ENCODE data around the gene INO80E. TPM values are rescaled to one million over a fixed set of nuclear protein-coding genes. Genes with fewer than 3 reads are reported as not detected.
"Not testable (repeated sequence)": the region's sequence is repeated elsewhere in the genome, so short reads cannot be mapped to it uniquely, and the experiment has no call there.

INO80E gene
- polyA plus RNA-seq, 5 donors: 45.5 to 70.9 (median 48.1) TPM

DNA sequence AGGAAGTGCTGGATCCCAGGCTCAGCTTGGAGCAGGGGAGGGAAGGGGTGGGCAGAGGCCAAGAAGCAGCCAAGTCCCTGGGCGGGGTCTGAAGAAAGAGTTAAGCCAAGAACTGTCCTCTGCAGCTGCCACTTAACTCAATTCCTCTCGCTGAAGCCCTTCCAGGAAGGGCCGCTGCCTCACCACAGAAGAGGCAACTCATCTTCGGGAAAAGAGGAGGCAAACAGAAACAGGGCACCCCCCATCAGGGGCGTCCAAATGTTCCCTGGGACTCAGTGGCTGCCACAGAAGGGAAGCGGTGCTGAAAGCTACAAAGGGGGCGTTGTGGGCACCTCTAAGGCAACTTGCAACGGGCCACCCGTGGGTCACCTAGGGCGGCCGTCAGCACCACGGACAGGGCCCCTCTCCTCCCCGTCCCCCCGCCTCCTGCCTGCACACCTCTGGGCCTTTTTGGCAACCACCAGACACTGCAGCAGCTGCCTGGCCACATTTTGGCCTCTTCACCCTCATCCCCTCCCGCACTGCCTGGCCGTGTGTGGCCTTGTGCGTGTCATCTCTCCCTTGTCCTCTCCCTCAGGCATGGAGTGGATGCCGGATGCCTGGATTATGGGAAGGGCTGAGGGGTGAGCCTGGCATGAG is 32.5 kb downstream of the INO80E start:
- peak in 1 of 2 donors; percentile 34 for DNase-seq

DNA sequence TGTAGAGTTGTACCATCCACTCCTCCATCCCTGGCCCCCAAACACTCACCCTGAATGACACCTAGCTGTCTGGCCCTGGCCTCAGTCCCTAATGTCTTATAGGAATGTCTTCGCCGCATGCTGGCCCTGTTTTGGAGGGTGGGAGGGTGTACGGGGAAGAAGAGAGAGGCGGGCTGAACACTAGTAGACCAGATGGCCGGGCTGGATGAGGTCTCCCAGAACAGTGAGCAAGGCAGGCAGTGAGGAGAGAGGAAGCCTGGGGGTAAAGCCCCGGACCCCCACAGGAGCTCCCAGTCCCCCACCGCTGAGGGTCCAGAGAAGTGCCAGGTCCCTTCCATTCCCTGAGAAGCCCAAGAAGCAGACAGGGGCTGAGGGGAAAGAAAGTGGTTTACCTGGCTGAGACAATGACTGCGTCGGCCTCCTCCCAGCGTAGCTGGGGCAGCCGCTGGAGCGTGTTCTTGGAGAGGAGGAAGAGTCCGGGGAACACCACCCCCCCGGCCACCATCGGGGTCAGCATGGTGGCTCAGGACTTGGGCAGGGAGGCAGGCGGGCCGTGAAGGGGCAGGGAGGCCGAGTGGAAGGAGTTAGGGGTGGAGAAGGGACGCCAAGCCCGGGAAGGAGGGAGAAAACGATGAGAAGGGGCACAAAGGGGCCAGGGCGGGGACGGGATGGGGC is 34.1 kb downstream of the INO80E start:
- DNase-seq: no peak

DNA sequence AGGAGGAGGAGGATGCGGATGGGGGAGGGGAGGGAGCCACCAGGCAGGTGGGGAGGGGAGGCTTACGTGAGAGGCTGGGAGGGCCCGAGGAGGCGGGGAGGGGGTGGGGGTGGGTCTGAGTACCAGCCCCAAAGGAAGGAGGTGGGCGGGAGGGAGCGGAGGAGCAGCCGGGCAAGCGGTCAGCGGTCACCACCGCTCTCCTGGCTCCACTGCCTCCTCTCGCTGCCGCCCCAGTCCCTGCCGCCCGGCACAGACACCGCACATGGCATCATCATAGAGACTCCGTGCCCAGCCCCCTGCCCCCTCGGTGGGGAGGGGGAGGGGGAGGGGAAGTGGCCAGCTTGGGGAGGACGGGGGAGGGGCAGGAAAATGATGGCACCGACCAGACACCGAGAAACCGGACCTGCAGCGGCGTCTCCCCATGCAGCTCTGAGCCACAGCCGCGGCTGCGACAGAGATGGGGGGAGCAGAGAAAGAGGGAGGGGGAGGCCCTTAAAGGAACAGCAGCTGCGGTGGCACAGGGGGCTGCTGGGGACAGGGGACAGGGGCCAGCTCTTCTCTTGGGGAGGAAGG is 34.9 kb downstream of the INO80E start, which contains the start of gene TLCD3B:
Gene TLCD3B (minus strand): TSS at position 431 of the 573 bp plus-strand sequence. CDS start 744 bp downstream, outside the sequence.
- no peak for DNase-seq

DNA sequence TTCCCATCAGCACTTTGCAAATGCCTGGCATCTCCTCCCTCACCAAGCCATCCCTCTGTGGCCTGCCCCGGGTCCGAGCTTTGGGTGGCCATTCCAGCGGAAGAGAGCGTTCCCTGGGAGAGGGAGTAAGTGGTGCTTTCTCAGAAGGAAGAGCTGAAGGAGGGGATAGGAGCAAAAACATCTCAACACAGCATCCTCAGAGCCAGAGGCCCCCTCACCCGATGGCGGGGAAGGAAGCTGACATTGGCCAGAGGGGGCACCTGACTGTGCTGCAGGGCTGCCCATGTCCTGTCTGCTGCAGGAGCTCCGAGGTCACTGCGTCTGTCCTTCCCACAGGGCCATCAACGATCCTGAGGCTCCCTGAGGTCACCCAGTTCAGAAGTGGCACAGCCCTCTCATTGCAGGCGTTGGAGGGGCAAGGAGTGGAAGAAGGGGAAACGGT is 35.5 kb downstream of the INO80E start:
- no peak for DNase-seq

DNA sequence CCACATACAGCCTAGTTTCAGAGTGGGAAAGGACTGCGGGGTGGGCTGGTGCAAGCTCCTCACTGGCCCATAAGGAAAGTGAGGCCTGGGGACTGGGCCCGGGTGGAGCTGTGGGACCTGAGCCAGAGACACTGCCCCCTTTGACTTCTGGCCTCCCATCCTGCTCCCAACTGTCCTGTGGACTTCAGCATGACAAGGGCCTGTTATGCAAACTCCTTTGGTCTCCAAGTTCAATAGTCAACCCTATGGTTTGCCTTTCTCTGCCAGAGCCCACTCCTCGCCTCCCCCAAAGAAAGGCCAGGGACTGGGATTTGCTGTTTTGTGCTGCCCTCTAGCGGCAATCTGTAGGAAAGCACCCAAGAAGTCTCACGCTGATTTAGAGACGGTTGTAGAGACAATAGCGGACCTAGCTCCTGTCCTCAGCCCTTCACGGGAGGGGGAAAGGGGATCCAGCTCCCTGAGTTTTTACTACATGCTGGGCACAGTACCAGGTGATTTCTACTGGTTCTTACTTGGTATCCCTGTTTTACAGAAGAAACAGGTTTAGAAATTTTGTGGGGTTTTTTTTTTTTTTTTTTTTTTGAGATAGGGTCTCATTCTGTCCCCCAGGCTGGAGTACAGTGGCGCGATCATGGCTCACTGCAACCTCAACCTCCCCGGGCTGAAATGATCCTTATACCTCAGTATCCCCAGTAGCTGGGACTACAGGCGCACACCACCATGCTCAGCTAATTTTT is 36.2 kb downstream of the INO80E start:
- DNase-seq: no peak

DNA sequence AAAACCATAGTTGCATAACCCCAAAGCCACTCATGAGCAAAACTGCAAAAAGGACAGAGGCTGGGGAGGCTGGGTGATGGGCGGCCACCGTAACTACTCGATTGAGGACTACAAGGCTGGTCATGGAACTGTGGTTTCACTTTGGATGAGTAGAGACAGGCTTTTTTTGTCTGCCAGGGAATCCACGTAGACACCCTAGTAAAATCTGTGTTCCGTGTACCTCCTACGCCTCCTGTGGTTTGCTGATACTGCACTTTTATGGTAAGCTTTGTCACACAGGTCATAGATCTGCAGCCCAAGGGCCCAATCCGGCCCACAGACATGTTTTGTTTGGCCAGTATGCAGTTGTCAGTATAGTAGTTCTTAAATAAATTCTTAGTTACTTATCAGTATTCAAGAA is 37.2 kb downstream of the INO80E start:
- DNase-seq: no peak

DNA sequence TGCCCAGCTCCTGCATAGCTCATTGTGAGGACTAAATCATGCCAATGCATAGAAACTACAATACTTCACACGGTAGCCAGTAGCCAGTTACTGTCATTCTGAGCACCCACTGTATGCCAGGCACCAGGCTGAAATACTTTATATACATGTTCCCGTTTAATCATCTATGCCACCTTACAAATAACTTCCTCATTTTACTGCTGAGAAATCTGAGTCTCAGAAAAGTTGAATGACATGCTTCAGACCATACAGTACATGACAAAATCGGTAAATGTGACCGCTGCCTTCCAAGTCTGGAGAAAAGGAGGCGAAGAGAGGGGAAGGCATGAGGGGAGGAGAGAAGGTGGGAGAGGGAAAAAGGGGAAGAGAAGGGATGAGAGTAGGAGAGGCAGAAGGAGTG is 44.2 kb downstream of the INO80E start:
- DNase-seq: no peak

DNA sequence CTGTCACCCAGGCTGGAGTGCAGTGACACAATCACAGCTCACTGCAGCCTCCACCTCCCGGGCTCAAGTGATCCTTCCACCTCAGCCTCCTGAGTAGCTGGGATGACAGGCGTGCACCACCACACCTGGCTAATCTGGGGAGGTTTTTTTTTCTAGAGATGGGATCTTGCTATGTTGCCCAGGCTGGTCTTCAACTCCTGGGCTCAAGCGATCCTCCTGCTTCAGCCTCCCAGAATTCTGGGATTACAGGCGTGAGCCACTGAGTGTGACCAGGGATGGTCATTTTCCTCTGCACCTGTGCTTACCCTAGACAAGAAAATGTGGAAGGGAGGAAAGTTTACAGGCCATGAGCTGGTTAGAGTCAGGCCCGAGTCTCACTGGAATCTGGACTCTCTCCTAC is 44.6 kb downstream of the INO80E start:
- DNase-seq: not testable (repeated sequence)

DNA sequence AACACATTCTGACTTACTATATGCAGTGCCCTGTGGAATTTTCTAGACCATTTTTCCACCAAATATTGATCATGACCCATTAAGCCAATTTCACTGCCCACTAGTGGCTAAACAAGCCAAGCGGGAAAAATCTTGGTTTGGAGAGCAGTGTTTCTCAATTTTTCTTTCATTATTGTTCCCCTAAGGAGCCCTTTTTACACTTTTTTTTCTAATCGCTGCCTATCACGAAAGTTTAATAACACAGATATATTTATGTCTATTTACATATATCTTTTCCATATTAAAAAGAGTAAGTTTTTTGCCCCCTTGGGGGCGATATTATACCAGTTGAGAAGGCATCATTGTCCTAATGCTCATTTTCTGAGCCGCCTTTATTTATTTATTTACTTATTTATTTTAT is 45.8 kb downstream of the INO80E start:
- DNase-seq: peak in 1 of 2 donors; percentile 30

DNA sequence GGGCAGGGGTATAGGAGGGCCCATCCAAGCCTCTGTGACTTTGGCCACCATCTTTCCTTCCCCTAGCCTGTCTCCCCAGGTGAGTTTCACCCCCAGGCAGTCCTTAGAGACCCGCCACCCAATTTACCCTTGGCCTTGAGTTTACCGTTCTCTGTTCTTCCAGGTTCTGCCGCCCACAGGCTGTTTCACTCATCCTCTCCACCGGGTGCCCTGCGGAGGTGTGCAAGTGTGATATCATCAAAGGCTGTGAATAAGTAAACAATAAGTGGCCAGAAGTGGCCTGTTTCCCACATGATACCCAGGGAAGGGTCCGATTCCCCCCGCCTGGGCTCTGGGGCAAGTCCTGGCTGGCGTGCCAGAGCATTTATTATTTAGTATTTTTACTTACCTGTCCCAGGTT is 50.1 kb downstream of the INO80E start:
- no peak for DNase-seq

DNA sequence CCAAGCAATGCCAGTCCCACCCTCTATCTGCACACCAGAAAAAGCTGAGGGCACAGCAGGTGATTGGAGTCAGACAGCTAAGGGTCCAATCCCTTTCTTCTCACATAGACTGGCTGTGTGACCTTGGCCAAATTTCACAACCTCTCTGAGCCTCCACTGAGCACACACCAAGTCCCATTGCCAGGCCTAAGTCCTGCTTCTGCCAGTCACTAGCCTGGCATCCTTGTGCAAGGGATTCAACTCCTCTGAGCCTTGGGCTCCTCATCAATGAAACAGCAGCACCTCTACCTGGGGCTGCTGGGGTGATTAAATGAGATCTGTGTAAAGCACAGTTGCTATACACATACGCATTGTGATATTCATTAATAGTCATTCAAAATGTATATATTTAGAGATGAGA is 50.5 kb downstream of the INO80E start:
- no peak for DNase-seq

DNA sequence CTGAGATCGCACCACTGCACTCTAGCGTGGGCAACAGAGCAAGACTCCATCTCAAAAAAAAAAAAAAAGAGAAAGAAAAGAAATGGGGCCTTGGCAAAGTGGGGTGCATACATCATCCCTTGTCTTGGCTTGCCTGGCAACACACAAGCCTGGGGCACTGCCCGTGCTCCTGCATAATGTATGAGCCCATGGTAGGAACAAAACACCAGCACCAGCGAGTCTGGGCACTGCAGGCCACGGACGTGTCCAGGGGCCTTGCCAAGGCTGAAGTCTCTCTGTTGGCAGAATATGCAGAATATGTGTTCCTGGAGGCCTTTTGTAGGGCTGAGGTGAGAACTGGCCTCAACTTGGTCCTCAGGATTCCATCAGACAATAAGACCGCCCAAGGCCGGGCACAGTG is 53.8 kb downstream of the INO80E start:
- DNase-seq: no peak

DNA sequence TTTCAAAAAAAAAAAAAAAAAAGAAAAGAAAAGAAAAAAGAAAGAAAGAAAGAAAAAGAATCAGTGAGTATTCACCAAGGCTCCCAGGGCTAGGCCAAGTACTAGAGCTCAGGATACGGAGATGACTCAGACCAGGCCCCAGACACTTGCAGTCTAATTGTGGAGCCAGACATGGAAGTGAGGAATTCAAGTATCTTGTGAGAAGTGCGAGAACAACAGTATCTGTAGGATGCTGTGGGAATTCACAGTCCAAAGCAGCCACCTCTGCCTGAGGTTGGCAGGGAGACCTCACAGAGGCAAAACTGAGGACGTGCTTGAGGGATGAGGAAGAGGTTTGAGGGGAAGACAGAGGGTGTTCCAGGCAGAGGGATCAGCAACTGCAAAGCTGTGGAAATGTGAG is 55.5 kb downstream of the INO80E start:
- no peak for DNase-seq

DNA sequence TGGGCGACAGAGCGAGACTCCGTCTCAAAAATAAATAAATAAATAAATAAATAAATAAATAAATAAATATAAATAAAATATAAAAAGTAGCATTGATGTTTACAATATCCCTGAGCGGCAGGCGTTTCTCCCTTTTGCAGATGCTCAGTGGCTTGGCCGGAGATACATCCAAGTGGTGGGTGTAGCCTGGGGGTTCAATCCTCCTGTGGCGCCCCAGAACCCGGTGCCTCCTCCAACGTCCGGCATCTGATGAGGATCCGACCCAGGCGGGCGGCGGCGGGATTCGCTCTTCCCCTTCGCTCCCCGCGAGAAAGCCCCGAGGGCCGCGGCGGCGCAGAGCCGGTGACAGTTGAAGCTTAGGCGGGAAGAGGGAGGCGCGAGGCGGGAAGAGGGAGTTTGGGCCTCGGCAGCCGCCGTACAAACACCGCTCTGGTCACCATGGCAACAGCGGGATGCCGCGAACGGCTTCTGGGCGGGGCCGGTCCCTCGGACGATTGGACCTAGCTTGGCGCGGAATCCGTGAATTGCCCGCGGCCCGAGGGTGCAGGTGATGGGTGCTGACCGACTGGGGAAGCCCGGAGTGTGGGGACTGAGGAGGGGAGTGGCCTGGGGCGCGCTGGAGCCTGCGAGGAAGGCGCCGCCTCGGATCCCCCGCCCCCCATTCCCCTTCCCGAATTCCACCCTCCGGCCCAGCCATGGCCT is 56.8 kb downstream of the INO80E start:
- peak; percentile 89 to 90 for DNase-seq

DNA sequence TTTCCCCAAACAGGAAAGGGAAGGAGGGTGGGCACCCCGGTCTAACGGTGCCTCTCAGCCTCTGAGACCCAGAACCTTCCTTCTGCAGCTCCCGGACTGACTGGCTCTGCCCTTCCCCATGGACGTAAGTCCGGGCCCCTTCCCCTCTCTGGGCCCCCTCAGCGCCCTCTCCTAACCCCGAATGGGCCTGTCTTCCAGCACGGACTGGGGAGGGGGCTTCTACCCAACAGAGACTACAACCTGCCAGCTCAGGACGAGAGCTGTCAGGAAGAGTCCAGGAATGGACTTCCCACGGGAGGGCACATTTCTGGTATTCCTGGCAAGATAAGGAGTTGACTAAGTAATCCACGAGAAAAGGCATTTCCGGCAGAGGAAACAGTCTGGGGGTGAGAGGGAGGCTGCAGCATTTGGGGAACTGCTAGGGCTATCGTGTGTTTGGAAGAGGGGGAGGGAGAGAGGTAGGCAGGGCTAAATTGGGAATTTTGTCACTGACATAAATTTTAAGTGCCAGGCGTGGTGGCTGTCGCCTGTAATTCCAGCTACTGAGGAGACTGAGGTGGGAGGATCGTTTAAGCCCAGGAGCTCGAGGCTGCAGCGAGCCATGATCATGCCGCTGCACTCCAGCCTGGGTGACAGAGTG is 57.5 kb downstream of the INO80E start:
- DNase-seq: peak; percentile 23 to 25

DNA sequence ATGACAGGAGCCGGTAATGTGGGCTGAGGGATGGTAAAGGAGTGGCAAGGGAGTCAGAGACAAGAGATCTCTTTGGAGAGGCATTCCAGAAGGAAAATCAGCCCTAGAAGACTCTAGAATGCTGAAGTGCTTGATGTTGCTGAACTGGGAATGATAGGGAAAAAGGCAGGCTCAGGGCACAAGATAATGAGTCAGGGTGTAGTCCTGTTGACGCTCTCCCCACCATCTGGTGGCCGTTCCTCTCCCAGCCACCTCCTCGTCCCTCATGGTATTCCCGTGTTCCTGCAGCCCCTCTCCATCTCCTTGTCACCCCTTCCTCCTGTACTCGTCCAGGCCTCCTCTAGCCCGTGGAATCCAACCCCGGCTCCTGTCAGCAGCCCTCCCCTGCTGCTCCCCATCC is 58.4 kb downstream of the INO80E start:
- DNase-seq: no peak

DNA sequence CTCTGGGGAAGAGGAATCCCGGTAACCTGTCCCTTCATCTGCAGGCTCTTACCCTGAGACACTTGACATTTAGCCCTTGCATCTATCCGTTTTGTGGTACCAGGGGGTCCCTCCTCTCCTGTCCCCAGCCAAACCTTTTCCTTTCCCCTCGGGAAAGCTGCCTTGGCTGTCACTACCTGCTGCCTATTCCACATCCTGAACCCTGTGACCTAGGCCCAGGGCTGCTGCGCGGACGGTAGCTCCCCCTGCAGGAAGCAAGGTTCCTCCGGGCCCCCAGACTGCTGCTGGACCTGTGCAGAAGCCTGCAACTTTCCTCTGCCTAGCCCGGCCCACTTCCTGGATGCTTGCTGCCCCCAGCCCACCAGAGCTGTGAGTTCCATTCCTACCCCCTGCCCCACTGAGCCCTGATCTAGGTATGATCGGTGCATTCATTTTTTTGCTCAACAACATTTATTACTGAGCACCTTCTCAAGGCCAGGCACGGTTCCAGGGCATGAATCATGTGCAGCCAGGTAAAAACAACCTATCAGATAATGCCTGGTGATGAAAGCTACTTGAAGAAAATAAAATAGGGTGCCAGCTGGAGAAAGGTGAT is 59.0 kb downstream of the INO80E start:
- DNase-seq: no peak

Measured in right lung (tissue), 5 donors.